SK-N-SH (cell line): ENCODE measurements around the gene CLIC4. TPM values are rescaled to one million over a fixed set of nuclear protein-coding genes. Genes with fewer than 3 reads are reported as not detected.

Experiments used
- CTCF ChIA-PET: fragments of 300-600, 350-600 bp; formaldehyde crosslinking; extraction: SDS; loops from one replicate; lab custom pipeline; 2021; lab: Yijun Ruan, JAX
- POLR2A ChIA-PET: fragments of 350-600 bp; sonication (Branson Sonifier 250); formaldehyde crosslinking; extraction: SDS; loops from one replicate; lab custom pipeline; 2020; ENCODE audit warnings: antibody characterized with exemption, inconsistent platforms; lab: Yijun Ruan, JAX
- DNase-seq: peaks from one replicate; pipeline ENCODE4 v3.0.0; 2012
- H2AFZ ChIP-seq: fragments of 200-600 bp; sonication (generic); 2 replicates; pipeline ENCODE4 v1.8.1; 2016; ENCODE audit warnings: antibody characterized with exemption, mild to moderate bottlenecking, low read depth
- H3F3A ChIP-seq: fragments of 200-600 bp; sonication (generic); replicated peaks from 2 replicates; pipeline ENCODE3; 2016; ENCODE audit warnings: antibody characterized with exemption, mild to moderate bottlenecking; ENCODE audit not compliant: insufficient read depth
- H3K27ac ChIP-seq, 2 experiments: fragments of 200-500 bp in 1 of 2; fragments of 200-600 bp in 1 of 2; sonication (Bioruptor generic) in 1 of 2; sonication (generic), shearing (Covaris generic) in 1 of 2; 2 replicates each; pipeline versions ENCODE4 v1.5.1 to v1.6.1; 2014 to 2016; ENCODE audit warnings: low read depth in 2 of 2, inconsistent platforms in 1 of 2, low read length in 1 of 2, mild to moderate bottlenecking in 1 of 2, mixed read lengths in 1 of 2
- H3K27me3 ChIP-seq: fragments of 200-600 bp; sonication (generic), shearing (Covaris generic); 2 replicates; pipeline ENCODE4 v1.6.1; 2016; ENCODE audit warnings: mixed run types; ENCODE audit not compliant: insufficient read depth
- H3K36me3 ChIP-seq, 2 experiments: fragments of 200-500 bp in 1 of 2; fragments of 200-600 bp in 1 of 2; sonication (Bioruptor generic) in 1 of 2; sonication (generic) in 1 of 2; replicated peaks in 1 of 2; 2 replicates each; pipeline versions ENCODE3 to v1.5.1; 2014 to 2016; ENCODE audit warnings: low read length in 1 of 2, mild to moderate bottlenecking in 1 of 2; ENCODE audit not compliant: insufficient read depth in 2 of 2, control insufficient read depth in 1 of 2
- H3K4me1 ChIP-seq, 2 experiments: fragments of 200-500 bp in 1 of 2; fragments of 200-600 bp in 1 of 2; sonication (Bioruptor generic) in 1 of 2; sonication (generic), shearing (Covaris generic) in 1 of 2; 2 replicates each; pipeline versions ENCODE4 v1.5.1 to v1.6.1; 2014 to 2016; ENCODE audit warnings: low read depth in 1 of 2, low read length in 1 of 2, mixed run types in 1 of 2; ENCODE audit not compliant: insufficient read depth in 2 of 2, control insufficient read depth in 1 of 2
- H3K4me2 ChIP-seq: fragments of 200-600 bp; sonication (generic), shearing (Covaris generic); 2 replicates; pipeline ENCODE4 v1.6.1; 2017; ENCODE audit warnings: mixed run types
- H3K4me3 ChIP-seq, 2 experiments: fragments of 200-500 bp in 1 of 2; fragments of 200-600 bp in 1 of 2; sonication (Bioruptor generic) in 1 of 2; sonication (generic), shearing (Covaris generic) in 1 of 2; 2 replicates each; pipeline versions ENCODE4 v1.5.1 to v1.8.1; 2014 to 2016; ENCODE audit warnings: low read depth in 2 of 2, inconsistent platforms in 1 of 2, low read length in 1 of 2, mild to moderate bottlenecking in 1 of 2, mixed read lengths in 1 of 2, moderate library complexity in 1 of 2
- H3K79me2 ChIP-seq: fragments of 200-600 bp; sonication (generic); 2 replicates; pipeline ENCODE4 v1.8.1; 2017; ENCODE audit warnings: mild to moderate bottlenecking; ENCODE audit not compliant: insufficient read depth
- H3K9ac ChIP-seq: fragments of 200-600 bp; sonication (generic); 2 replicates; pipeline ENCODE4 v1.6.1; 2017; ENCODE audit warnings: mixed run types
- H3K9me2 ChIP-seq: fragments of 200-600 bp; sonication (generic); 2 replicates; pipeline ENCODE4 v1.6.1; 2017; ENCODE audit warnings: mixed run types
- H3K9me3 ChIP-seq: fragments of 200-600 bp; sonication (generic); 2 replicates; pipeline ENCODE4 v1.6.1; 2017; ENCODE audit warnings: mixed run types, mild to moderate bottlenecking, moderate library complexity
- H4K20me1 ChIP-seq: fragments of 200-600 bp; sonication (generic); 2 replicates; pipeline ENCODE4 v1.6.1; 2017; ENCODE audit warnings: mild to moderate bottlenecking, mixed run types; ENCODE audit not compliant: insufficient read depth
- EZH2phosphoT487 ChIP-seq: fragments of 200-600 bp; sonication (generic); IDR thresholded peaks from 2 replicates; pipeline ENCODE4 v1.6.1; 2017; ENCODE audit warnings: low read depth, mixed run types, mild to moderate bottlenecking, antibody characterized with exemption, moderate library complexity, borderline replicate concordance
- FOSL2 ChIP-seq: IDR thresholded peaks from 2 replicates; pipeline ENCODE4 v1.4.0; 2012; ENCODE audit warnings: low read depth, mild to moderate bottlenecking, moderate library complexity, borderline replicate concordance
- FOXJ3 ChIP-seq: sonication (generic); formaldehyde crosslinking; IDR thresholded peaks from 2 replicates; pipeline ENCODE4 v1.5.1; 2020; ENCODE audit warnings: mild to moderate bottlenecking, missing genetic modification reagents
- FOXM1 ChIP-seq: IDR thresholded peaks from 2 replicates; pipeline ENCODE4 v1.4.0; 2012; ENCODE audit warnings: low read depth, mild to moderate bottlenecking
- JUND ChIP-seq: IDR thresholded peaks from 2 replicates; pipeline ENCODE4 v1.4.0; 2012
- MXI1 ChIP-seq: IDR thresholded peaks from 2 replicates; pipeline ENCODE4 v1.6.1; 2012; ENCODE audit warnings: mild to moderate bottlenecking, low read depth, low read length, improper control_type of control experiment
- NFIC ChIP-seq: IDR thresholded peaks from 2 replicates; pipeline ENCODE4 v1.4.0; 2012; ENCODE audit warnings: borderline replicate concordance
- PBX3 ChIP-seq: IDR thresholded peaks from 2 replicates; pipeline ENCODE4; 2012
- RAD21 ChIP-seq: IDR thresholded peaks from 2 replicates; pipeline ENCODE4 v1.6.1; 2012; ENCODE audit warnings: mild to moderate bottlenecking, low read length
- RXRA ChIP-seq: IDR thresholded peaks from 2 replicates; pipeline ENCODE4 v1.4.0; 2012; ENCODE audit warnings: low read depth, mild to moderate bottlenecking, borderline replicate concordance
- SIN3A ChIP-seq: IDR thresholded peaks from 2 replicates; pipeline ENCODE4 v1.6.1; 2012; ENCODE audit warnings: low read depth, mild to moderate bottlenecking, low read length, moderate library complexity, borderline replicate concordance
- TAF1 ChIP-seq: IDR thresholded peaks from 2 replicates; pipeline ENCODE4 v1.6.1; 2012; ENCODE audit warnings: low read depth, mild to moderate bottlenecking, low read length, moderate library complexity, borderline replicate concordance
- YY1 ChIP-seq: IDR thresholded peaks from 2 replicates; pipeline ENCODE4 v1.4.0; 2012; ENCODE audit warnings: low read depth, mild to moderate bottlenecking
- WGBS: methylation state at CpG from one replicate; pipeline ENCODE4 v1.1.6; 2017; ENCODE audit warnings: low lambda C conversion rate; 5-methylcytosine and 5-hydroxymethylcytosine counted together
- polyA plus RNA-seq, 3 experiments: library from polyadenylated mRNA; depleted of rRNA; stranded (reverse); fragments of >200 nt; gene quantifications; 2 replicates each; pipeline ENCODE4 v1.2.3, GENCODE V29; 2012
- TF ChIP-seq, protein P1 (sequence below): fragments of 200-600 bp; sonication (generic); IDR thresholded peaks from 2 replicates; pipeline ENCODE4 v1.6.1; 2017; ENCODE audit warnings: antibody characterized with exemption, mild to moderate bottlenecking, moderate library complexity
- TF ChIP-seq, protein P2 (sequence below): IDR thresholded peaks from 2 replicates; pipeline ENCODE4 v1.6.1; 2012; ENCODE audit warnings: mild to moderate bottlenecking, low read depth, low read length, moderate library complexity

CLIC4 gene
- polyA plus RNA-seq, 1 of the 3 experiments (the other 2 are of a cell fraction), result 66.4 TPM

DNA sequence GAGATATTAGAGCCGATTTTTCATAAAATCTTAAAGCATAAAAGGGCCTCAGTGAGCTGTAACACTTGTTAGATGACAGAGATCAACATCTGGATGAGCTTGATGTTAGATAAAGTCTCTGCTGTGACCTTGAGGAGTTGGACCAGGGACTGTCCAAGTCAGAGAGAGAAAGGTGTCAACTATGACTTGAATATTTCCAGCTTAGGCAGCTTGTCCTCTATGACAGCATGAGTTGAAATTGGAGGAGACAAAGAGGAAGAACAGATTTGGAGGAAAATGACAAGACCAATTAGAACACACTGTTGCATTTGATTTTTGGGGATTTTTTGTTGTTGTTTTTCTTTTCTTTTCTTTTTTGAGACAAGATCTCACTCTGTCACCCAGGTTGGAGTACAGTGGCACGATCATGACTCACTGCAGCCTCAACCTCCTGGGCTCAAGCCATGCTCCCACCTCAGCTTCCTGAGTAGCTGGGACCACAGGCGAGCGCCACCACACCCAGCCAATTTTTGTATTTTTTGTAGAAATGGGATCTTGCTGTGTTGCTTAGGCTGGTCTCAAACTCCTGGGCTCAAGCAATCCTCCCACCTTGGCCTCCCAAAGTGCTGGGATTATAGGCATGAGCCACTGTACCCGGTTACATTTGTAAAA, 35.3 kb upstream of the CLIC4 start:
- Histone ChIP-seq H3K36me3 (no peaks in the 10 kb centered on the region), H4K20me1 (no peaks in the 10 kb centered on the region), H3F3A (peaks cover 20% of the 10 kb centered on the region), H3K4me1 (peaks cover 0 to 7% of the 10 kb centered on the region in 2 experiments; a peak in 2 of 4 replicates), H3K9me2 (no peaks in the 10 kb centered on the region), H3K9ac (no peak overlapping the region)
- POLR2A ChIA-PET, result no interaction called here
- TF ChIP-seq FOXM1 (no peak), TAF1 (no peak), SIN3A (no peak), MXI1 (no peak), JUND (no peak), RAD21 (no peak)
- TF ChIP-seq, protein P1, sequence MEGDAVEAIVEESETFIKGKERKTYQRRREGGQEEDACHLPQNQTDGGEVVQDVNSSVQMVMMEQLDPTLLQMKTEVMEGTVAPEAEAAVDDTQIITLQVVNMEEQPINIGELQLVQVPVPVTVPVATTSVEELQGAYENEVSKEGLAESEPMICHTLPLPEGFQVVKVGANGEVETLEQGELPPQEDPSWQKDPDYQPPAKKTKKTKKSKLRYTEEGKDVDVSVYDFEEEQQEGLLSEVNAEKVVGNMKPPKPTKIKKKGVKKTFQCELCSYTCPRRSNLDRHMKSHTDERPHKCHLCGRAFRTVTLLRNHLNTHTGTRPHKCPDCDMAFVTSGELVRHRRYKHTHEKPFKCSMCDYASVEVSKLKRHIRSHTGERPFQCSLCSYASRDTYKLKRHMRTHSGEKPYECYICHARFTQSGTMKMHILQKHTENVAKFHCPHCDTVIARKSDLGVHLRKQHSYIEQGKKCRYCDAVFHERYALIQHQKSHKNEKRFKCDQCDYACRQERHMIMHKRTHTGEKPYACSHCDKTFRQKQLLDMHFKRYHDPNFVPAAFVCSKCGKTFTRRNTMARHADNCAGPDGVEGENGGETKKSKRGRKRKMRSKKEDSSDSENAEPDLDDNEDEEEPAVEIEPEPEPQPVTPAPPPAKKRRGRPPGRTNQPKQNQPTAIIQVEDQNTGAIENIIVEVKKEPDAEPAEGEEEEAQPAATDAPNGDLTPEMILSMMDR, result no peak
- TF ChIP-seq, protein P2, sequence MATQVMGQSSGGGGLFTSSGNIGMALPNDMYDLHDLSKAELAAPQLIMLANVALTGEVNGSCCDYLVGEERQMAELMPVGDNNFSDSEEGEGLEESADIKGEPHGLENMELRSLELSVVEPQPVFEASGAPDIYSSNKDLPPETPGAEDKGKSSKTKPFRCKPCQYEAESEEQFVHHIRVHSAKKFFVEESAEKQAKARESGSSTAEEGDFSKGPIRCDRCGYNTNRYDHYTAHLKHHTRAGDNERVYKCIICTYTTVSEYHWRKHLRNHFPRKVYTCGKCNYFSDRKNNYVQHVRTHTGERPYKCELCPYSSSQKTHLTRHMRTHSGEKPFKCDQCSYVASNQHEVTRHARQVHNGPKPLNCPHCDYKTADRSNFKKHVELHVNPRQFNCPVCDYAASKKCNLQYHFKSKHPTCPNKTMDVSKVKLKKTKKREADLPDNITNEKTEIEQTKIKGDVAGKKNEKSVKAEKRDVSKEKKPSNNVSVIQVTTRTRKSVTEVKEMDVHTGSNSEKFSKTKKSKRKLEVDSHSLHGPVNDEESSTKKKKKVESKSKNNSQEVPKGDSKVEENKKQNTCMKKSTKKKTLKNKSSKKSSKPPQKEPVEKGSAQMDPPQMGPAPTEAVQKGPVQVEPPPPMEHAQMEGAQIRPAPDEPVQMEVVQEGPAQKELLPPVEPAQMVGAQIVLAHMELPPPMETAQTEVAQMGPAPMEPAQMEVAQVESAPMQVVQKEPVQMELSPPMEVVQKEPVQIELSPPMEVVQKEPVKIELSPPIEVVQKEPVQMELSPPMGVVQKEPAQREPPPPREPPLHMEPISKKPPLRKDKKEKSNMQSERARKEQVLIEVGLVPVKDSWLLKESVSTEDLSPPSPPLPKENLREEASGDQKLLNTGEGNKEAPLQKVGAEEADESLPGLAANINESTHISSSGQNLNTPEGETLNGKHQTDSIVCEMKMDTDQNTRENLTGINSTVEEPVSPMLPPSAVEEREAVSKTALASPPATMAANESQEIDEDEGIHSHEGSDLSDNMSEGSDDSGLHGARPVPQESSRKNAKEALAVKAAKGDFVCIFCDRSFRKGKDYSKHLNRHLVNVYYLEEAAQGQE, result no peak
- TF ChIP-seq, all 33 proteins: peak for 0
- Histone ChIP-seq H3K4me3 (no peak overlapping the region), H3K9me3 (no peaks in the 10 kb centered on the region), H2AFZ (no peak overlapping the region), H3K27me3 (no peaks in the 10 kb centered on the region), H3K4me2 (no peak overlapping the region), H3K27ac (no peak overlapping the region), H3K79me2 (no peaks in the 10 kb centered on the region)
- CTCF ChIA-PET, result interaction anchor here (0.7 to 1.4 kb wide), 3 partner anchors 21 to 348 kb away, joined by 3 read pairs; no protein-coding TSS in a partner anchor
- 79% methylated on average over 5 of the region's 5 CpGs for WGBS
- DNase-seq, result no peak

DNA sequence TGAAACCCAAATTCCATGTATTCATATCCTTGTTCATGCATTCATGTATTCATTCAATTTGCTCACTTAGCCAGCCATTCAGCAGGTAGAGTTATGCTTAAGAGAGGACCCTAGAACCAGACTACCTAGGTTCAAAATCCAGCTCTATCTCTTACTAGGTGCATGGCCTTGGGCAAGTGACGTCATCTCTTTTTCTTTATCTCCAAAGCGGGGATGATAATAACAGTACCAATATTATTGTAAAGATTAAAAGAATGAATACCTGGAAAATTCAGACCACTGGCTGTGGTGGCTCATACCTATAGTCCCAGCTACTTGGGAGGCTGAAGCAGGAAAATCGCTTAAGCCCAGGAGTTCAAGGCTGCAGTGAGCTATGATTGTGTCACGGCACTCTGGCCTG, 33.9 kb upstream of the CLIC4 start:
- no peak overlapping the region for H2AFZ ChIP-seq
- WGBS, result 87% methylated on average over 4 of the region's 4 CpGs
- H3K4me2 ChIP-seq, result no peak overlapping the region
- TF ChIP-seq PBX3, result no peak
- TF ChIP-seq JUND, result no peak
- no peak for TF ChIP-seq YY1
- no peak for TF ChIP-seq RXRA
- no peak for TF ChIP-seq EZH2phosphoT487
- no peak for TF ChIP-seq FOXJ3 (CRISPR knock-in tag)
- TF ChIP-seq NFIC, result no peak
- no peak for TF ChIP-seq TAF1
- no peak for TF ChIP-seq FOSL2
- H3K36me3 ChIP-seq, result no peaks in the 10 kb centered on the region
- H3K79me2 ChIP-seq, result no peaks in the 10 kb centered on the region
- no peaks in the 10 kb centered on the region for H3K27me3 ChIP-seq
- no peak overlapping the region for H3K9ac ChIP-seq
- POLR2A ChIA-PET, result no interaction called here
- no peak overlapping the region for H3K4me3 ChIP-seq
- no peak overlapping the region for H3K27ac ChIP-seq
- CTCF ChIA-PET, result interaction anchor here (1.4 kb wide), 2 partner anchors 23 to 124 kb away, joined by 3 to 6 read pairs; no protein-coding TSS in a partner anchor
- no peak for DNase-seq
- H3K4me1 ChIP-seq, result peaks cover 0 to 5% of the 10 kb centered on the region in 2 experiments; a peak in 1 of 4 replicates
- H3K9me2 ChIP-seq, result no peaks in the 10 kb centered on the region
- peaks cover 13% of the 10 kb centered on the region for H3F3A ChIP-seq
- H4K20me1 ChIP-seq, result no peaks in the 10 kb centered on the region
- H3K9me3 ChIP-seq, result no peaks in the 10 kb centered on the region
